GM04504 (cell line): Measurements from ENCODE around the gene DCHS2.

Experiments
- DNase-seq: peaks from one replicate; pipeline ENCODE4 v3.0.0-alpha.2; 2012; ENCODE audit warnings: low read depth

DCHS2 gene

DNA sequence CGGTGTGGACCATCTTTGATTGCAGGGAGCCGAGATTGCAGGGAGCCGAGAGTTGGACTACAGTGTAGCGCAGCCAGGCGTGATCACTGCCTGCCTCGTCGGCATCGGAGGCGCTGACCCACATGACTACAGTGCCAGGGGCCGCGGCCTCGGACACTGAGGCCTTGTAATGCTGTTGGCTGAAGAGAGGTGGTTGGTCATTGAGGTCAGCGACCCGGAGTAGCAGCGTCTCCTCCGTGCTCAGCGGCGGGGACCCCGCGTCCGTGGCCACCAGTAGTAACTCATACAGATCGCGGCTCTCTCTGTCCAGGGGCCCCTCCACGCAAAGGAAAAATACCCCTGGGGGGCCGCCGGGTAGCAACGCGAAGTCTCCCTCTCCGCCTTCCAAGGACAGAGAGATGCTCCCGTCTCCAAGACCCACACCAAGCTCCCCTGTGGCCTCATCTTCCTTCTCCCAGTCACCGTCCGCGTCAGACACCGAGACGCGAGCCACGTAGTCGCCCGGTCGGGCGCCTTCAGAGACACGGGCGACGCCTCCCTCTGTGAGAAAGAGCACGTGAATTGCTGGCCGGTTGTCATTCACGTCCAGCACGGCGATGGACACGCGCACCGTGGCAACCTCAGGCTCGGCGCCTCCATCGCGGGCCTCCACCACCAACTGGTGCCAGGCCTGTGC lies 1.9 kb downstream of the DCHS2 start:
- DNase-seq, result no peak

DNA sequence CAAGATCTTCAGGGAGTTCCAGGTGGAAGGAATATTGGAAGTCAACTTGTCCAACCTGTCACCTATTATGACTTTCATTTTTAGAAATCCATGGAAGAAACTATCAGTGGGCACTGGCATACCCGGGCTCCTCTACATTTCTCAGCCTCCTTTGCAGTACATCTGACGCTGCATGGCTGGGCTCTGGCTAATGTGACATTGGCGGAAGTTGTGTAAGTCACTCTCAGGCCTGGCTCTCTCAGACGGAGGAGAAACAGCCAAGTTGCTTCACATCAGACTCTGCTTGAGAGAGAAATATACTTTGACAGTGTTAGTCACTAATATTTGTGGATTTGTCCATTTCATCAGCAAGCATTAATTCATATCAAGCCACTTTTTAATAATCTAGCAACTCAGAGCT lies 4.5 kb downstream of the DCHS2 start:
- DNase-seq, result no peak

DNA sequence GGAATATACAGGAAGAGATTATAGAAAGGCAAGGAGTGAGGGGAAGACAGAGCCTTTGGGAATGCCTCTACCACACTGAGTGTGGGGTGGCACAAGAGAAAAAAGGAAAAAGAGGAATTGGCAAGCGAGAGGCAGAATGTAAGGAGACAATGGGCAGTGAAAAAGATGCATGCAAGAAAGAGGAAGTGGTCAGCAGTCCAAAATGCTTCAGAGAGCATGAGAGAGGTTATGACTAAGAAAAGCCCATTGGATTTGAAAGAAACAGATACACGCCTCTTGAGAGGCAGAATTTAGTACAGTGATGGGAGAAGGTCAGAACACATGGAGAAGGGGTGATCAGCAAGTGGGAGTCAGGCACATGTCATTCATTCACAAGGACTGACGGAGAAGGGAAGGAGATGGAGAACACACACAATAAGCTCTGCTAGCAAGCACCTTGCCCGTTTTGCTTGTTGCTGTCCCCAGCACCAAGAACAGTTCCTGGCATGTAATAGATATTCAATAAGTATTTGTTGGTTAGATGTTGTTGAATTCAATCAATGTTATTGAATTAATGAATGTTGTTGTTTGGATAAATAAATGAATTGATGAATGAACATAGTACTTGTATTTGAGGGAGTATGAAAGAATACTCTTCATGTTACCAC lies 6.3 kb downstream of the DCHS2 start:
- no peak for DNase-seq

DNA sequence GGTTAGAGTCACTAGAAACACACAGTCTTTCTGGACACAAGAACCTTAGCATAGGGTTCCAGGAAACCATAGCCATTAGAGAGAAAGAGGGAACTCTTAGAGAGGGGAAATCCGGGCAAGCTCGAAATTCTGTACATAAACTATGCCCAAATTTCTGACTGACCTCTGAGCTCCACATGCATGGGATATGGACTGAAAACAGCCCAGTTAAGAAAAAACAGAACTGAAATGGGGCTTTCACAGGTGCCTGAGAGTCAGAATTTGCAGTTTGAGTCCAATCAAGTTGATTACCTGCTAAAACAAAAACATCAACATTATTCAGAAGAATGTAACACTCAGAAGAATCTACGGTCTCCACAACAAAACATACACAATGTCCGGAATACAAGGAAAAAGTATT lies 13.1 kb downstream of the DCHS2 start:
- no peak for DNase-seq

DNA sequence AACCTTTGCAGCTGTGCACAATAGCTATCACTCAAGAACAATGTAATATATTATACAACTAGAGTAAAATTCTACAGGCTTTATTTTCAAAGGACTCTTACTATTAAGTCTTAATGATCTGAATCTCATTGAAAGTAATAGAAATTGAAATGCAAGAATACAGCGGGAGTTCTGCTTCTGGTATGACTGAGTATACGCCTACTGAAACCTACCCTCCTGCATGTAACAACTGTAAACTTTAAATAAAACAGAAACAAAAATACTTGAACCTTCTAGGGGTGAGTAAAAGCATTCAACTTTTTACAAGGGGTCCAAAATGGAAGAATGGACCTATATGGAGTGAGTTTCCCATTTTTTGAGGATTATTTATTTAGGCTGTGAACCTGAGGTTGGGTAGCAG lies 13.5 kb downstream of the DCHS2 start:
- no peak for DNase-seq

DNA sequence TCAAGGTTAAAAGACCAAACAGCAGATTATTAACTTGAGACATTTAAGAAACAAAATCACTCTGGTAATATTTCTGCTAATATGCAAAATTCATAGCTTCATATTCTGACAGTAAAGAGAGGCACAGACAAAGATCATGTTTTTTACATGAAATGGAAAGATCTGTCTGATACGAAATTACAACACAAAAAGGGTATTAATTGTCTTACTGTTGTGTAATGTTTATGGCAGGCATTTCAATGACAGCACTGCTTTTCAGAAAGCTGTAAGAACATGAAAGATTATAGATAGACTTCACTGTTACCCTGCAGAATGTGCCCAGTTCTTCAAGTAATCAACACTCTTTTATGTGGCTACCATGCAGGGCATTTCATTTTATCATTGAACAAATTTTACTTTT lies 15.4 kb downstream of the DCHS2 start:
- DNase-seq, result no peak

DNA sequence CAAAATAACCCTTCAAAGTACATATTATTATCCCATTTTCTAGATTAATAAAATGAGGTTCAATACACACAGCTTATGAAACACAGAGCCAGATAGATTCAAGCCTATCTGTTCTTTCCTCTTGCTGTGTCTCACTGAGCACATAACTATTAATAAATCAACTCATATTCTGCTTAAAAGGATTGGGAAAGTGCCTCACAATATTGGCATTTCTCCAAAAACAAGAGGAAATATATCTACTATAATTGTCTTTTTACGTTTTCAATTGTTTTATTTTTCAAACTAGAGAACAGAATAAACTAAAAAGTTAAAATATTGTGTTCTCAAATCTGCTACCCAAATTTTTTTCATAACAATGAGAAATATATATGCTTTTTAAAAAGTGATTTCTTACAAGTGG lies 15.8 kb downstream of the DCHS2 start:
- no peak for DNase-seq

DNA sequence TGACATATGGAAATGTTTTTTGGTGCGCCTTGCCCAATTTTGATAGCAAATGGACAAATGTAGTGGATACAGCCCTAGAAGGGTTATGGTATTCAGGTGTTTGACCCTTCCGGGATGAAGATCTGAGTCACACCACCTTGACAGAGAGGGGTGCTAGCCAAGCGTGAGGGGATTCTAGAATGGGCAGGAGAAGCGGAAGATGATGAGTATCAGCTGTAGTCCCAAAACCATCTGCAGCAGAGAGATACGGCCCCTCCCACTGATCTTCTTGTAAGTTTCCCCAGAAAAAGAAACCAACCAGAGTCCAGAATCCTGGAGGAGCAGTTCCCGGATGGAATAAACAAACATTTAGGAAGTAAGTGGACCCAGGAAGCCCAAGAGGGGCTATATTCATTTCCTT lies 18.1 kb downstream of the DCHS2 start:
- no peak for DNase-seq

DNA sequence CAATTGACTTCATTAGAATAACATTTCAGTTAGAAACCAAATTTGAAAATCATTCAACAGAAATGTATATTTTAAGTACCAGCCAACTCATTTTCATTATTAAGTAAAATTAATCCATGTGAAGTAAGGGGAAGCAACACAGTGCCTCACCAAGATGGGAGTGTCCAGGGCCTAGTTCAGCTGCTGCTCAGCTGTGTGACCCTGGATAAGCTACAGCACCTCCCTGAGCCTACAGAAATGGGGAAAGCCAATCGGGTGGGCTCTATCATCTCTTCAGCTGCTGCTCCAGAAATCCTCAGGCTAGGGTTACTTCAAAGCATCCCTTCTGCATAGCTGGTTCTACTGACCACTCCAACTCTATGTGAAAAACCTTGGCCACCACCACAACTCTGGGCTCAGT lies 18.7 kb downstream of the DCHS2 start:
- no peak for DNase-seq

DNA sequence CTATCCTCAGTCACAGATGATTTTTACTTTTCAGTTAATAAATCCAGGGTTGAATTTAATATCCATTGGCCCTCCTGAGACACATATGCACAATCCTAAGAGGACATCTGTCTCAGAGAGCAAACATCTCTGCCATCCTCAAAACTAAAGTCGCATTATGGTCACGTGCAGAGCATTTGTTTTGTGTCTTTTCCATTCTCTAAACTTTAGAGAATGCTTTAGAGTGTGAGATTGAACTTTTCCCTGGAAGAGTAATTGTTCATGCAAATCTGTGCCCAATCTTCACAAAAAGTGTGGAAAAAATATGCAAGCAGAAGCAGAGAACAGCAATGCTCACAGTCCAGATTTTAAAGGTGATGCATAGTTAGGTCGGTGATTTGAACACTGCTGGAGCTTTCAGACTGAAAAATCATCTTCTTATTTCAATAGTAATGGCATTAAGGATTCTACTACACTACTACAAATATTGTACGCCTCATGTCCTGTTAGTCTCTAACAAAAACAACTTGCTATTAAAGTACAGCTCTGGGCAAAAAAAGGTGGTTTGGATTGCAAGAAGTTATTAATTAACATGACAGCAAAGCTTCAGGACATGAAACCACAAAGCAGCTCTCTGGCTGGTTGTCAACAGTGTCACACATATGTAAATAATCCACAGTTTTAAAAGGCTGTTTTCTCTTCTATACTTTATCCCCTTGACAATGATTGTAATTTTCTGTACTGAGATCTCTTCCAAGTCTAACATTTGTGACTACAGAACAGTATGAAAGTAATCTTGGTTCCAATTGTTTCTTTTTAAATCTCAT lies 19.9 kb downstream of the DCHS2 start:
- no peak for DNase-seq

DNA sequence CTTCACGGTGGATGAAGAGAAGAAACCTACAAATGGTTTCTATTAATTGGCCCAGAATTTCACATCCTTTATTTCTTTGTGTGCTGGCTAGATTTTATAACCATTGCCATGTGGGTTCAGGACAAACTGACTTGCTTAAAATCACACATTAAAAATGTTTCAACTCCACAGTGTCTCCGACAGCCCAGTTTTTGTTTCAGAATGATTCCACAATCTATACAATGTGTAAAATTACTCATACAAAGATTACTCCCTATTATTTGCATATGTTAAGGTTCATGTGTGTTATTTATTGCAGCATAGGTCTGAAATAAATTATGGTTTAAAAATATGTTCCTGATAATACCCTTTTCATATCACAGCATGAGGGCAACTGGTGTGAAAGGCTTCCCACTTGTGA lies 20.6 kb downstream of the DCHS2 start:
- DNase-seq, result no peak

DNA sequence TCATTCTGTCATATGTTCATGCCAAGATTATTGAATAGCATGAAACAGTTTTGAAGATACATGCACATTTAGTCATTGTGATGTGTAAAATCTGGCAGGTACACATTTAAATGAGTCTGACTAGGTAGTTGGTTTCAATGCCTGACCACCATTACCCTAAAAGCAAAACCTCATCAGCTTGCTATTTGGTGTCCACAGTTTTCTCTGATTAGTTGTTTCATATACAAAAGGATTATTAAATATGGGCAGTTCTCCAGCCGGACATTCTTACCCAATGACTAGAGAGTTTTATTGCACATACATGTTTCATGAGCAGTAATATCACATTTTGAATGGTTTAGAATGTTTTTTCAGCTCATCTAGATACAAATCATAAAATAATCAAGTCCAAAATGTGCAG lies 23.7 kb downstream of the DCHS2 start:
- DNase-seq, result no peak

DNA sequence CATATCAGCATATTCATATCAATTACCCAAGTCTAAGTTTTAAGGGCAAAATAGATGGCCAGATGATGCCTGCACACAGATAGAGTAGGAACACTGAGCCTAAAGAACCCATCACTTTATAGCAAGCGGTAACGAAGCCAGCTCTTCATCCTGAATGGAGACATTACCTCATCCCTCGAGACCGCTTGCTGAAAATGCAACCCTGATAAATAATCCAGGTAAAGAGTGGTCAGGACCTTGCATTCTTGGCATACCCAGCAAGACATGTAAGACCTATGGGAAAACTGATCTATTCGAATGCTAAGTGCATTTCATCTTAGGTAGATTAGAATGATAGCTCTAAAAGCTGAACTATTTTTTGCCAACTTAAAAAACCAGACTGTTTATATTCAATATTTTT lies 25.3 kb downstream of the DCHS2 start:
- no peak for DNase-seq

DNA sequence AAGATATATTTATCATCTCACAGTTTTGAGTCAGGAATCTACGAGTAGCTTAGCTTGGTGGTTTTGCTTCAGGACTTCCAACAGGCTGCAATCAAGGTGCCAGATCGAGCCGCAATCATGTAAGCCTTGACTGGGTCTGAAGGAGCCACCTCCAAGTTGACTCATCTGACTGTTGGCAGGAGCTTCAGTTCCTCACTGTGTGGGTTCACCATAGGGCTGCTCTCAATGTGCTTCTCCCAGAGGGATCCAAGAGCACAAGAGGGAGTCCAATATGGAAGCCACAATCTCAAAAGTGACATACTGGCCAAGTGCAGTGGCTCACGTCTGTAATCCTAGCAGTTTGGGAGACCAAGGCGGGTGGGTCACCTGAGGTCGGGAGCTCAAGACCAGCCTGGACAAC lies 26.5 kb downstream of the DCHS2 start:
- no peak for DNase-seq

DNA sequence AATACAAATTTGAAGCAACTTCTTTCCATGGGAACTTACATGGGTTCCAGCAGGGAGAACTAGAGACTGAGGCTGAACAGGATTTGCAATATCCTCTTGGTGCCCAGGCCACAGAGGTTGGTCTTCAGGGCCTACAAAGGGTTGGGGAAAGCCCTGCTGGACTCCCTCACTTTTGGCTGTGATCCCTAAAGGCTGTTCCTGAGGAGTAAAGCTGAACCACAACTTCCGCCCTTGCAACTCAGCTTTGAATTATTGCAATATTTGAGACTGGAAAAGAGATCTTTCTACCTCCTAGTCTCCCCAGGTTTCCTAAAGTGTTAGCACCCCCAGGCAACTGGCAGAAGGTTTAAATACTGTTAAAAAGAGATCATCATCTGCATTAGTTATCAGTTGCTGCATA lies 26.9 kb downstream of the DCHS2 start:
- no peak for DNase-seq

DNA sequence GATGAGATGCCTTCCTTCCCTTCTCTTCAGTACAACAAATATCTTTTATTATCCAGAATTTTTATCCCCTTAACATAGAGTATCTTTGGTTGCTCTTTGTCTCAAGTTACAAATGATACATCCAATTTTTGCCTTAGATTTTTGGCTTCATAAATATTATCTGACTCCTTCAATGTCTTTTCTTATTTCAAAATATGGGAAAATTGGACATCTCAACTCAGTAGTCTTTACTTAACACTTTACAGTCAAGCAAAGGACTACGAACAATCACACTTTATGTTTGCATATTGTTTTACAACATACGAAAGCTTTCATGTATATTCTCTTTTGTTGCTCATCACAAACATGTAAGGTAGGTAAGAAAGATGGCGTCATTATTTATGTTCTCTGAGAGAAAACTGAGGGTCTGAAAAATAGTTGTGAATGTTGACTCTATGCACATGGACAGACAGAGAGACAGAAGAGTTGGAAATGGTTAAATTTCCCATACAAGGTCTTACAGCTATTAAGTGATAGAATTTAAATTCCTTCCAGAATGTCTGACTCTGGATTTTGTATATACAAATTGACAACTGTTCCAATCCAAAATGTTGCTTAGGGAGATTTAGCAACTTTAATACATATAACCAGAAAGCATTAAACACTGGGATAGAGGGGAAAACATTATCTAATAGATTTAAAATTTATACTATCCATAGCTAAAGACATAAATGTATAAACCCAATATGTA lies 29.4 kb downstream of the DCHS2 start:
- no peak for DNase-seq

DNA sequence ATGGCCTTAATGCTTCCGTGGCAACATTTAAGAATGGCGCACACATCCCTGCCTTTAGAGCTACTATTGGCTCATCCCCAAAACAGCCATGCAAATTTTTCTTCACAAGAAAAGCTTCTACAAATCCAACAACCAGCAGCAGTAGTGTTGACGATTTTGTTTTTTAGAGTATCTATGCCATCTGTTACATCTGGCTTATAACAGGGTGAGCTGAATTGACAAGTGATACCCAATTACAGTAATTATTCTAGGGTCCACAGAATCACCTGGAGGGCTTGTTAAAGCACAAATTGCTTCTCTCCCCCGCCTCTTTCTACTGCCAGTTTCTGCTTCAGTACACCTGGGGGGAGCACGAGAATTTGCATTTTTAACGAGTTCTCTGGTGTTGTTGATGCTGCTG lies 34.1 kb downstream of the DCHS2 start:
- DNase-seq, result no peak

DNA sequence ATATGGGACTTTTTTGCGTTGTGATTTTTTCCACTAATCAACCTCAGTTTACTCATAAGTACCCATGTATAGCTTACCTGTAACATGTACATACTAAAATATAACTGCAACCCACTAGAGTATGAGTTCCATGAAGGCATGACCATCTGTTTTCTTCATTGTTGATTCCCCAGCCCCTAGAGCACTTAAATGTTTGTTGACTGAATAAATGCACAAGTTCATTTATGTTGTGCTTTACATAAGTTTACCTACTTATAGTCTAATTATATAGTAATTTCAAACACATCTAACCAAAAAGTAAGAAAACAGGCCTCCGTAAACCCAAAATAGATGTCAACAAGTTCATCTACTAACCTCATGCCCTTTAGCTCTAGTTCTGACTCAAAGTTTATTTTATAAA lies 34.7 kb downstream of the DCHS2 start:
- no peak for DNase-seq

DNA sequence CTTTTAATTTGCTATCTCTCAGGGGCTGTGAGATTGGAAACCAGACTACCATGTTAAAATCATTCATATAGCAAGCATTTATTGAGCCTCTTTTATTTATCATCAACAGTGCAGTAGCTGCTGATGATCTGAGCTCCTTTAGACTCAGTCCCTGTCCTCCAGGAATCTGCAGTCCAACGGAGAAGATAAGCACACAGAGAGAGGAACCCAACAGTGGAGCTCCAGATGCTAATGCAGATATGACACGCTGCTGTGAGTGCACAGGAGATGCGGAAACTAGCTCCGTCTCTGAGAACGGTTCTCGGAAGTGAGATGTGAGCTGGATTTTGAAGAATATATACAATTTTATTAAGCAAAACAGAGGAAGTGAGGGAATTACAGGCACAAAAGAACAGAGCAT lies 35.4 kb downstream of the DCHS2 start:
- no peak for DNase-seq

DNA sequence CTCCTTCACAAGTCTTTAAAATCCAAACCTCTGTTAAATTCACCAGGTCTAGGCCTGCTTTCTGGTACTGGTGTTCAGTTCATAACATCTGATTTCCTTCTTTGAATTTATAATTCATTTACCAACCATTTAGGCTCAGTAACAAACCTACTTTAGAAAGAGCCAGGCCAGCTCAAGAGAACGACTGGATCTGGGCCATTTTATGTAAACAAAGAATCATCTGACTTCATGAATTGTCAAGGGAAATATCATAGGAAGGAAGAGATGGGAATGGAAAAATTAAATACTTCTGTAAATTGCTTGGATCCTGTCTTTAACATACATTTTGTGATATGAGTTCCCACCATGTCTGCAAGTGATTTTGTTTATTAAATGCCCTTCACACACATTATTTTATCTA lies 36.5 kb downstream of the DCHS2 start:
- no peak for DNase-seq

DNA sequence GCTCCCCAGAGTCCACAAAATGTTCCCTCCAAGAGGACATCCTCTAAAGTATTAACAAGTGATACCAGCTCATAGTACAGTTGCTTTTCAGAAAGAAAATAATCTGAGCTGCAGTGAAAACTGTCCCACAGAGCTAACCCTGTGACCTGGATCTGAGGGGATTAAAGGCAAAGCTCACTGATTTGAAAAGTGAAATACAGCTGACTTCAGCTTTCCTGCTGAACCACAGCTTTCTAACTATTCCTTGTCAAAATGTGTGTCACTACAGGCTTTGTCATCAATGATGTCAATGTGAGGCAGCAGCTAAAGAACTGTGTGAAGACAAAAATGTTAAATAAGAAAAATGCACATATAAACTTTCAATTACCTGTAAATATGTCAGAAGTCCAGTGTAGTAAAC lies 36.9 kb downstream of the DCHS2 start:
- DNase-seq, result no peak

DNA sequence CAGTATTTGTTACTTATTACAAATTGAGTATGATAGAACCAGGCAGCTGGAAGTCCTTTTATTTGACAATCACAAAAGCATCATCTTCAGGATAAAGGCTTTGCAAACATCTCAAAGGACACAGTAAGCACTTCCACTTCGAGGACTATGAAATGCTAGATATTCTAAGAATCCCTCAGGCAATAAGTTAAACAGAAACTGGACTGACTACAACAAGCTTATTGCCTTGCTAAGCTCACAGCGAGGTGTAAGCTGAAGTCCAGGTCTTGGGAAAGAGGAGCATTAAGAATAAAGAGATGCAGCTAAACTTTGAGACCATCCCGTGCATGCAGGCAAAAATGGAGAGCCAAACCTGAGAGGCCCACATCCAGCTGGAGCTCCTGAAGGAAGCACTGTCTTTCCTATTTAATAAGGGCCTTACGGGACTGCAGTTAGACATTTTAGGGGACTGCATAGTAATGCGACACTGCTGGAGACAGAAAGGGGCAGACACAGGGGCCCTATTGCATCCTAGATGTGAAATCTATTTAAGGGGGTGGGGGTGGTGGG lies 38.7 kb downstream of the DCHS2 start:
- no peak for DNase-seq

DNA sequence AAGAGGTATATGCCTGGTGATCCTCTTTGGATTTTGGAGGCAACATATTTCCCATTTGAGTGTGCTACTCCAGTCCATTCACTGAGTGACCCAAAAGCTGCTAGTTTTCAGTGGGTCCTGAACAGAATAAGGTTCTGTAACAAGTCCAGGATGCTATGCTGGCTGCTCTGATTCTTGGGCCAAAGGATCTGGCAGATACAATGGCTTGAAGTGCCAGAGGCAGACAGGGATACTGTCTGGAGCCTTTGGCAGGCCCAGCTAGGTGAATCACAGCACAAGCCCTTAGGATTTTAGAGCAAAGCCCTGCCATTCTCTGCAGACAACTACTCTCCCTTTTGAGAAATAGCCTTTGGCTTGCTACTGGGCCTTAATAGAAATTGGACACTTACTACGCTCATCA lies 40.6 kb downstream of the DCHS2 start:
- no peak for DNase-seq
